ENCODE data around the gene CD83. TPM values are rescaled to one million over a fixed set of nuclear protein-coding genes. Genes with fewer than 3 reads are reported as not detected.

The CD83 gene
- total RNA-seq, 2 experiments from 2014 or later = 6.0 to 29.6 TPM

GRCh38 chr6:14119784-14120183, 2.2 kb downstream of the CD83 start:
- H3K4me3 Mint-ChIP-seq = no peak overlapping the region
- peaks cover 33% of the 10 kb centered on the region for H3K4me1 Mint-ChIP-seq
- H3K27me3 Mint-ChIP-seq = peaks cover 13% of the 10 kb centered on the region
- H3K27ac Mint-ChIP-seq = no peak overlapping the region
- CTCF ChIA-PET = interaction anchor here (0.9 to 1.4 kb wide), 4 partner anchors 10 to 91 kb away, joined by 3 read pairs; no protein-coding TSS in a partner anchor
- peaks cover 23% of the 10 kb centered on the region for H3K36me3 Mint-ChIP-seq
- no peak for ATAC-seq
- H3K9me3 Mint-ChIP-seq (ENCODE audit: low read depth) = no peaks in the 10 kb centered on the region
- DNase-seq = no peak

- Mint-ChIP-seq H3K4me1 (peaks cover 33% of the 10 kb centered on the region), H3K4me3 (no peak overlapping the region), H3K27ac (no peak overlapping the region), H3K9me3 (ENCODE audit: low read depth) (no peaks in the 10 kb centered on the region), H3K27me3 (peaks cover 9% of the 10 kb centered on the region), H3K36me3 (peaks cover 23% of the 10 kb centered on the region)
- CTCF ChIA-PET = interaction anchor here (1.0 to 1.3 kb wide), 2 partner anchors 9 to 54 kb away, joined by 3 read pairs; no protein-coding TSS in a partner anchor
- DNase-seq (no peak), ATAC-seq (no peak)
These were observed 3.0 kb downstream of the CD83 start for GRCh38 chr6:14120546-14120945.

- CTCF ChIA-PET = no interaction called here
- DNase-seq (peak; percentile 63), ATAC-seq (peak; percentile 43)
- Mint-ChIP-seq H3K27ac (peak overlapping the region; percentile 6), H3K36me3 (peaks cover 26% of the 10 kb centered on the region), H3K4me3 (no peak overlapping the region), H3K4me1 (peaks cover 31% of the 10 kb centered on the region), H3K9me3 (ENCODE audit: low read depth) (no peaks in the 10 kb centered on the region), H3K27me3 (no peaks in the 10 kb centered on the region)
These were observed 4.4 kb downstream of the CD83 start for GRCh38 chr6:14121936-14122344.

GRCh38 chr6:14123386-14124111, 6.0 kb downstream of the CD83 start:
- DNase-seq (no peak), ATAC-seq (no peak)
- Mint-ChIP-seq H3K4me3 (no peak overlapping the region), H3K27ac (no peak overlapping the region), H3K27me3 (no peaks in the 10 kb centered on the region), H3K36me3 (peaks cover 23% of the 10 kb centered on the region), H3K9me3 (ENCODE audit: low read depth) (no peaks in the 10 kb centered on the region), H3K4me1 (peaks cover 28% of the 10 kb centered on the region)
- CTCF ChIA-PET = interaction anchor here (1.0 kb wide), 1 partner anchor 57 kb away, joined by 3 read pairs; no protein-coding TSS in a partner anchor

GRCh38 chr6:14125346-14125745, 7.8 kb downstream of the CD83 start:
- Mint-ChIP-seq H3K4me3 (no peak overlapping the region), H3K4me1 (peaks cover 22% of the 10 kb centered on the region), H3K9me3 (ENCODE audit: low read depth) (no peaks in the 10 kb centered on the region), H3K27me3 (no peaks in the 10 kb centered on the region), H3K36me3 (peaks cover 22% of the 10 kb centered on the region), H3K27ac (no peak overlapping the region)
- ATAC-seq (no peak), DNase-seq (no peak)
- CTCF ChIA-PET = interaction anchor here (1.4 to 2.1 kb wide), 3 partner anchors 10 to 331 kb away, joined by 3 to 11 read pairs (median 7); no protein-coding TSS in a partner anchor

- ATAC-seq (no peak), DNase-seq (no peak)
- peaks cover 18% of the 10 kb centered on the region for H3K4me1 Mint-ChIP-seq
- no peak overlapping the region for H3K27ac Mint-ChIP-seq
- CTCF ChIA-PET = interaction anchor here (1.4 to 2.1 kb wide), 3 partner anchors 9 to 331 kb away, joined by 3 to 11 read pairs (median 7); no protein-coding TSS in a partner anchor
- peaks cover 22% of the 10 kb centered on the region for H3K36me3 Mint-ChIP-seq
- no peak overlapping the region for H3K4me3 Mint-ChIP-seq
- H3K9me3 Mint-ChIP-seq (ENCODE audit: low read depth) = no peaks in the 10 kb centered on the region
- no peaks in the 10 kb centered on the region for H3K27me3 Mint-ChIP-seq
These were observed 8.6 kb downstream of the CD83 start for GRCh38 chr6:14126191-14126590.

GRCh38 chr6:14127611-14128010, 10.0 kb downstream of the CD83 start:
- no peak for DNase-seq
- H3K4me3 Mint-ChIP-seq = no peak overlapping the region
- CTCF ChIA-PET = no interaction called here
- H3K27me3 Mint-ChIP-seq = no peaks in the 10 kb centered on the region
- H3K27ac Mint-ChIP-seq = no peak overlapping the region
- H3K9me3 Mint-ChIP-seq (ENCODE audit: low read depth) = no peaks in the 10 kb centered on the region
- H3K4me1 Mint-ChIP-seq = peaks cover 8% of the 10 kb centered on the region
- no peak for ATAC-seq
- H3K36me3 Mint-ChIP-seq = peaks cover 19% of the 10 kb centered on the region

- CTCF ChIA-PET = interaction anchor here (1.5 kb wide), 1 partner anchor 16 kb away, joined by 9 read pairs; no protein-coding TSS in a partner anchor
- Mint-ChIP-seq H3K27ac (no peak overlapping the region), H3K4me3 (no peak overlapping the region), H3K4me1 (peaks cover 6% of the 10 kb centered on the region), H3K36me3 (peaks cover 21% of the 10 kb centered on the region), H3K27me3 (no peaks in the 10 kb centered on the region), H3K9me3 (ENCODE audit: low read depth) (no peaks in the 10 kb centered on the region)
- ATAC-seq (no peak), DNase-seq (no peak)
These were observed 10.4 kb downstream of the CD83 start for GRCh38 chr6:14128012-14128411.

GRCh38 chr6:14128746-14129145, 11.2 kb downstream of the CD83 start:
- no peaks in the 10 kb centered on the region for H3K9me3 Mint-ChIP-seq (ENCODE audit: low read depth)
- H3K27me3 Mint-ChIP-seq = no peaks in the 10 kb centered on the region
- H3K36me3 Mint-ChIP-seq = peaks cover 24% of the 10 kb centered on the region
- CTCF ChIA-PET = interaction anchor here (1.1 to 2.5 kb wide), 5 partner anchors 9 to 1495 kb away, joined by 3 to 9 read pairs (median 7); no protein-coding TSS in a partner anchor
- no peak overlapping the region for H3K4me3 Mint-ChIP-seq
- peaks cover 6% of the 10 kb centered on the region for H3K4me1 Mint-ChIP-seq
- DNase-seq (no peak), ATAC-seq (no peak)
- H3K27ac Mint-ChIP-seq = no peak overlapping the region

- H3K27ac Mint-ChIP-seq = no peak overlapping the region
- peak; percentile 60 for DNase-seq
- no peak overlapping the region for H3K4me3 Mint-ChIP-seq
- H3K4me1 Mint-ChIP-seq = peaks cover 6% of the 10 kb centered on the region
- no peaks in the 10 kb centered on the region for H3K9me3 Mint-ChIP-seq (ENCODE audit: low read depth)
- H3K27me3 Mint-ChIP-seq = no peaks in the 10 kb centered on the region
- ATAC-seq = peak; percentile 51
- CTCF ChIA-PET = interaction anchor here (0.9 to 2.5 kb wide), 8 partner anchors 8 to 1494 kb away, joined by 3 to 9 read pairs (median 5); no protein-coding TSS in a partner anchor
- H3K36me3 Mint-ChIP-seq = peaks cover 28% of the 10 kb centered on the region
These were observed 12.0 kb downstream of the CD83 start for GRCh38 chr6:14129575-14129974.

GRCh38 chr6:14130435-14131075, 13.0 kb downstream of the CD83 start:
- CTCF ChIA-PET = interaction anchor here (0.9 to 2.5 kb wide), 3 partner anchors 21 to 1493 kb away, joined by 3 to 7 read pairs (median 7); no protein-coding TSS in a partner anchor
- ATAC-seq (no peak), DNase-seq (no peak)
- Mint-ChIP-seq H3K4me1 (peaks cover 6% of the 10 kb centered on the region), H3K9me3 (ENCODE audit: low read depth) (no peaks in the 10 kb centered on the region), H3K27ac (no peak overlapping the region), H3K4me3 (no peak overlapping the region), H3K36me3 (peaks cover 35% of the 10 kb centered on the region), H3K27me3 (no peaks in the 10 kb centered on the region)

GRCh38 chr6:14131579-14131978, 14.0 kb downstream of the CD83 start:
- no peak for ATAC-seq
- Mint-ChIP-seq H3K27me3 (no peaks in the 10 kb centered on the region), H3K27ac (no peak overlapping the region), H3K4me3 (no peak overlapping the region), H3K36me3 (peaks cover 39% of the 10 kb centered on the region), H3K4me1 (peaks cover 6% of the 10 kb centered on the region), H3K9me3 (ENCODE audit: low read depth) (no peaks in the 10 kb centered on the region)
- no peak for DNase-seq
- CTCF ChIA-PET = no interaction called here

GRCh38 chr6:14132244-14132920, 14.8 kb downstream of the CD83 start:
- Mint-ChIP-seq H3K27ac (no peak overlapping the region), H3K27me3 (no peaks in the 10 kb centered on the region), H3K4me3 (no peak overlapping the region), H3K36me3 (peaks cover 39% of the 10 kb centered on the region), H3K9me3 (ENCODE audit: low read depth) (no peaks in the 10 kb centered on the region), H3K4me1 (peaks cover 6% of the 10 kb centered on the region)
- ATAC-seq (no peak), DNase-seq (no peak)
- CTCF ChIA-PET = no interaction called here

Data from activated CD8-positive, alpha-beta memory T cell treated with anti-CD3 and anti-CD28 coated beads, Interleukin-2, amount 10 ng/mL, durations not matched to agents 7 days and 5 days (primary cell).